ENCODE results near the gene MCF2L.
A peak's percentile ranks its signal among the peaks of the same experiment; 100 is the strongest.

MCF2L gene

GRCh38 chr13:112999414-113000177, 30.6 kb downstream of the MCF2L start:
- DNase-seq, result no peak

- DNase-seq, result no peak
Measured at GRCh38 chr13:113000575-113000974, 31.6 kb downstream of the MCF2L start.

- DNase-seq, result no peak
Measured at GRCh38 chr13:113001241-113002140, 32.5 kb downstream of the MCF2L start.

GRCh38 chr13:113002206-113002912, 33.3 kb downstream of the MCF2L start:
- DNase-seq, result no peak

- no peak for DNase-seq
Measured at GRCh38 chr13:113002913-113003290, 33.9 kb downstream of the MCF2L start.

- no peak for DNase-seq
Measured at GRCh38 chr13:113004126-113004525, 35.1 kb downstream of the MCF2L start.

- peak; percentile 61 for DNase-seq
Measured at GRCh38 chr13:113005076-113005865, 36.3 kb downstream of the MCF2L start.

GRCh38 chr13:113005997-113006396, 37.0 kb downstream of the MCF2L start:
- no peak for DNase-seq

- DNase-seq, result no peak
Measured at GRCh38 chr13:113006660-113007059, 37.6 kb downstream of the MCF2L start.

- DNase-seq, result no peak
Measured at GRCh38 chr13:113008851-113009250, 39.8 kb downstream of the MCF2L start.

- DNase-seq, result no peak
Measured at GRCh38 chr13:113009743-113010509, 40.9 kb downstream of the MCF2L start.

- DNase-seq, result no peak
Measured at GRCh38 chr13:113010510-113010865, 41.5 kb downstream of the MCF2L start.

- DNase-seq, result no peak
Measured at GRCh38 chr13:113013303-113013702, 44.3 kb downstream of the MCF2L start.

GRCh38 chr13:113013878-113014751, 45.1 kb downstream of the MCF2L start:
- no peak for DNase-seq

- DNase-seq, result no peak
Measured at GRCh38 chr13:113014752-113015745, 46.0 kb downstream of the MCF2L start.

- DNase-seq, result no peak
Measured at GRCh38 chr13:113015826-113016525, 47.0 kb downstream of the MCF2L start.

GRCh38 chr13:113016526-113017295, 47.7 kb downstream of the MCF2L start:
- DNase-seq, result no peak

All from activated CD8-positive, alpha-beta memory T cell treated with anti-CD3 and anti-CD28 coated beads for 24 hours (primary cell).